Activated CD4-positive, alpha-beta T cell treated with anti-CD3 and anti-CD28 coated beads, Interleukin-2, amount 10 ng/mL, durations not matched to agents 7 days and 5 days (primary cell): ENCODE results near the gene SNX9. TPM values are rescaled to one million over a fixed set of nuclear protein-coding genes. Genes with fewer than 3 reads are reported as not detected.

Source experiments
- CTCF ChIA-PET: fragments of 350-600 bp; sonication (Branson Sonifier 250); formaldehyde crosslinking; loops from one replicate; lab custom pipeline; 2021; ENCODE audit warnings: antibody characterized with exemption; lab: Charles Lee
- POLR2A ChIA-PET: fragments of 350-600 bp; sonication (Branson Sonifier 250); formaldehyde crosslinking; loops from one replicate; lab custom pipeline; 2021; ENCODE audit warnings: antibody characterized with exemption; lab: Charles Lee
- DNase-seq: peaks from one replicate; pipeline ENCODE4 v3.0.0-alpha.2; 2020
- H3K27ac Mint-ChIP-seq: one replicate; pipeline ENCODE4 v1.8.0; 2021; ENCODE audit warnings: mild to moderate bottlenecking, moderate library complexity, mixed read lengths
- H3K27me3 Mint-ChIP-seq: one replicate; pipeline ENCODE4 v1.8.0; 2021; ENCODE audit warnings: mixed read lengths
- H3K36me3 Mint-ChIP-seq: one replicate; pipeline ENCODE4 v1.8.0; 2021; ENCODE audit warnings: low read depth, mixed read lengths
- H3K4me1 Mint-ChIP-seq: one replicate; pipeline ENCODE4 v1.8.0; 2021; ENCODE audit warnings: mixed read lengths
- H3K4me3 Mint-ChIP-seq: one replicate; pipeline ENCODE4 v1.8.0; 2021; ENCODE audit warnings: mild to moderate bottlenecking, moderate library complexity, mixed read lengths
- H3K9me3 Mint-ChIP-seq: one replicate; pipeline ENCODE4 v1.8.0; 2021; ENCODE audit warnings: mixed read lengths
- total RNA-seq, 2 experiments: library from RNA; stranded (reverse); gene quantifications; one replicate each; pipeline ENCODE4 v1.2.3, GENCODE V29; 2021

SNX9 gene
- total RNA-seq, 2 experiments from 2014 or later: 9.4 to 10.7 TPM

GRCh38 chr6:157808405-157808950 is 14.6 kb upstream of the SNX9 start:
- CTCF ChIA-PET: no interaction called here
- POLR2A ChIA-PET: interaction anchor here (0.6 kb wide), 1 partner anchor 44 kb away, joined by 4 read pairs; no protein-coding TSS in a partner anchor

GRCh38 chr6:157809613-157810012 is 13.4 kb upstream of the SNX9 start:
- ChIA-PET CTCF (interaction anchor here (0.6 kb wide), 1 partner anchor 416 kb away, joined by 4 read pairs; no protein-coding TSS in a partner anchor), POLR2A (no interaction called here)
- DNase-seq: no peak
- no peaks in the 10 kb centered on the region for H3K36me3 Mint-ChIP-seq
- peaks cover 16% of the 10 kb centered on the region for H3K4me1 Mint-ChIP-seq
- no peak overlapping the region for H3K27ac Mint-ChIP-seq
- H3K27me3 Mint-ChIP-seq: peaks cover 35% of the 10 kb centered on the region
- H3K4me3 Mint-ChIP-seq: no peak overlapping the region
- H3K9me3 Mint-ChIP-seq: peaks cover 27% of the 10 kb centered on the region

More at GRCh38 chr6:157808405-157808950, 14.6 kb upstream of the SNX9 start:
- Mint-ChIP-seq H3K27ac (no peak overlapping the region), H3K4me1 (peaks cover 5% of the 10 kb centered on the region), H3K27me3 (peaks cover 36% of the 10 kb centered on the region), H3K9me3 (peaks cover 27% of the 10 kb centered on the region), H3K4me3 (no peak overlapping the region), H3K36me3 (no peaks in the 10 kb centered on the region)
- no peak for DNase-seq

DNA sequence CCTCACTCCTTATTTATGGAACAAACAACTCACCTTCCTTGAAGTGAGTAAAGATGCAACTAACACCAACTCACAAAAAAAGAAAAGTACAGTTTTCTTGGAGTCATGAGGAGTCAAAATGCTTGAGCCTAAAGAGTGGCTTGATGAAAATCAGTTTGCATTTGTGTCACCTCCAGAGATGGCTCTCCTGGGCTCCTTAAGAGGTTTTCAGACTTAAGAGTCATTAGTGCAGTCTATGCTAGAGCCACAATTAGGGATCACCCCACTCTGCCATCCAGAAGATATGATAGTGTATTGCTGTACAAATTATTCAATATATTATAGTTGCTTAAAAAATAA is 11.9 kb upstream of the SNX9 start:
- no peaks in the 10 kb centered on the region for H3K36me3 Mint-ChIP-seq
- H3K27me3 Mint-ChIP-seq: peaks cover 35% of the 10 kb centered on the region
- ChIA-PET CTCF (interaction anchor here (0.8 to 1.5 kb wide), 2 partner anchors 10 to 32 kb away, joined by 3 to 5 read pairs; no protein-coding TSS in a partner anchor), POLR2A (no interaction called here)
- no peak overlapping the region for H3K27ac Mint-ChIP-seq
- peaks cover 23% of the 10 kb centered on the region for H3K9me3 Mint-ChIP-seq
- no peak overlapping the region for H3K4me3 Mint-ChIP-seq
- DNase-seq: no peak
- peaks cover 27% of the 10 kb centered on the region for H3K4me1 Mint-ChIP-seq

- DNase-seq: no peak
- no peak overlapping the region for H3K27ac Mint-ChIP-seq
- H3K9me3 Mint-ChIP-seq: peaks cover 22% of the 10 kb centered on the region
- POLR2A ChIA-PET: no interaction called here
- H3K4me1 Mint-ChIP-seq: peaks cover 27% of the 10 kb centered on the region
- H3K4me3 Mint-ChIP-seq: no peak overlapping the region
- CTCF ChIA-PET: interaction anchor here (0.9 to 2.0 kb wide), 3 partner anchors 8 to 61 kb away, joined by 3 to 5 read pairs (median 4); no protein-coding TSS in a partner anchor
- peaks cover 39% of the 10 kb centered on the region for H3K27me3 Mint-ChIP-seq
- H3K36me3 Mint-ChIP-seq: no peaks in the 10 kb centered on the region
These were observed 11.4 kb upstream of the SNX9 start for GRCh38 chr6:157811476-157812173.

GRCh38 chr6:157812425-157813171 is 10.4 kb upstream of the SNX9 start:
- Mint-ChIP-seq H3K27me3 (peaks cover 42% of the 10 kb centered on the region), H3K36me3 (no peaks in the 10 kb centered on the region), H3K9me3 (peaks cover 17% of the 10 kb centered on the region), H3K4me3 (no peak overlapping the region), H3K27ac (peak overlapping the region; percentile 28), H3K4me1 (peaks cover 27% of the 10 kb centered on the region)
- ChIA-PET POLR2A (no interaction called here), CTCF (interaction anchor here (0.9 to 2.0 kb wide), 3 partner anchors 9 to 60 kb away, joined by 3 to 5 read pairs (median 4); no protein-coding TSS in a partner anchor)
- no peak for DNase-seq

DNA sequence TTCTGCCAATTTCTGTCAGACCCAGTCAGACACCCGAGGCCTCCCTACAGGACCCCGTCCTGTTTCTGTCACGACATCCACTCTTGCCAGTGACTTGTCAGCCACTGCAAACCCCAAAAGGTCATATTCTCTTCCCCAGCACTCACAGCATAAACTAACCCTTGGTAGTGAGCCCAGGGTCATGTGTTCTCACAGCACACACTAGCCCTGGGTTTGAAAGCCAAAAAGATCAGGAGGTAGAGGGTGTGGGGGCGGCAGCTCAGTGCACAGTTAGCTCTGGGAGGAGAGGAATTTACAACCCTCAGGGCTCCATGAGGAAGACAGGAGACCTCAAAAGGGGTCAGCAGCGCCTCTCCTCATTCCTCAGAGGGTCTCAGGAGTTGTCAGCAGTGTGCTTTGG is 9.9 kb upstream of the SNX9 start:
- Mint-ChIP-seq H3K27ac (peak overlapping the region; percentile 28), H3K36me3 (no peaks in the 10 kb centered on the region), H3K4me3 (no peak overlapping the region), H3K9me3 (peaks cover 14% of the 10 kb centered on the region), H3K4me1 (peaks cover 27% of the 10 kb centered on the region), H3K27me3 (peaks cover 44% of the 10 kb centered on the region)
- DNase-seq: no peak
- ChIA-PET POLR2A (no interaction called here), CTCF (interaction anchor here (2.0 kb wide), 1 partner anchor 10 kb away, joined by 4 read pairs; no protein-coding TSS in a partner anchor)

DNA sequence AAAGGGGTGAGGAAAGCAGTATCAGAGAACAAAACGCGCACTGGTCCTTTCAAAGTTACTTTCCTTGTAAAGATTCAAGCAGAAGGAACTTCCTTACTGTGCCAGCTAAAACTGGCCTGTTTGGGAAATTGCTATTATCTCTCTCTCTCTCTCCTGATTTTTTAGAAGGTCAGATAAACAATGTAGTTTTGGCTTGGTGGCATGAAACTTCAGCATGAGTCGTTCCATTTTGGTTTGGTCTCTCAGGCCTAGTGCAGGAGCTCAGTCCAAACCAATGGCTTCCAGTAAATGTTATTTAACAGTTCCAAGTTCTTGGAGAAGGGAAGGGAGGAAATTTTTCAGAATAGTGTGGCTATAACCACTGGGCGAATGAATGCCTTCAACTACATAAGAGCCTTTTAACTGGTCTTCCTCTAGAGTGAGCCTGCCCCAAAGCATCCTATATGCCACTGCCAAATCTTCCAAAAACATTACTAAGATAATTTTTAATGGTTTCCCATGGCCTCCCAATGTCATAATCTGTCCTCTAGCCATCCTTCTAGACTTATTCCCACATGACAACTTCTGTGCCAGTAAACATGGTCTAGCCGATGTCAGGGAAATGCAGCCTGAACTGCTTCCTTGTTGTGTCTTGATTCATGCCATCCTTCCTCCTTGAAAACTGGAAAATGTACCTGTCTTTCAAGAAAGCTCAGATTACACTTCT is 9.1 kb upstream of the SNX9 start:
- Mint-ChIP-seq H3K27me3 (peaks cover 47% of the 10 kb centered on the region), H3K4me3 (no peak overlapping the region), H3K9me3 (peaks cover 13% of the 10 kb centered on the region), H3K27ac (no peak overlapping the region), H3K36me3 (no peaks in the 10 kb centered on the region), H3K4me1 (peaks cover 27% of the 10 kb centered on the region)
- no peak for DNase-seq
- ChIA-PET POLR2A (no interaction called here), CTCF (interaction anchor here (2.0 kb wide), 1 partner anchor 10 kb away, joined by 4 read pairs; no protein-coding TSS in a partner anchor)

- ChIA-PET POLR2A (no interaction called here), CTCF (interaction anchor here (1.1 kb wide), 1 partner anchor 70 kb away, joined by 3 read pairs; no protein-coding TSS in a partner anchor)
- no peaks in the 10 kb centered on the region for H3K36me3 Mint-ChIP-seq
- peak overlapping the region; percentile 48 for H3K27ac Mint-ChIP-seq
- H3K4me3 Mint-ChIP-seq: peak overlapping the region; percentile 18
- H3K9me3 Mint-ChIP-seq: peaks cover 5% of the 10 kb centered on the region
- H3K27me3 Mint-ChIP-seq: peaks cover 47% of the 10 kb centered on the region
- peaks cover 27% of the 10 kb centered on the region for H3K4me1 Mint-ChIP-seq
- peak; percentile 22 for DNase-seq
These were observed 8.2 kb upstream of the SNX9 start for GRCh38 chr6:157814883-157815282.

- CTCF ChIA-PET: no interaction called here
- POLR2A ChIA-PET: no interaction called here
- no peaks in the 10 kb centered on the region for H3K9me3 Mint-ChIP-seq
- peaks cover 54% of the 10 kb centered on the region for H3K27me3 Mint-ChIP-seq
- peak overlapping the region; percentile 48 for H3K27ac Mint-ChIP-seq
- peak overlapping the region; percentile 64 for H3K4me3 Mint-ChIP-seq
- DNase-seq: no peak
- peaks cover 7% of the 10 kb centered on the region for H3K36me3 Mint-ChIP-seq
- peaks cover 26% of the 10 kb centered on the region for H3K4me1 Mint-ChIP-seq
These were observed 1.6 kb upstream of the SNX9 start for GRCh38 chr6:157821342-157822033.

- Mint-ChIP-seq H3K36me3 (peaks cover 7% of the 10 kb centered on the region), H3K4me3 (peak overlapping the region; percentile 64), H3K27ac (peak overlapping the region; percentile 48), H3K27me3 (peaks cover 44% of the 10 kb centered on the region), H3K9me3 (no peaks in the 10 kb centered on the region), H3K4me1 (peaks cover 26% of the 10 kb centered on the region)
- CTCF ChIA-PET: interaction anchor here (1.0 kb wide), 1 partner anchor 12 kb away, joined by 3 read pairs; no protein-coding TSS in a partner anchor
- no peak for DNase-seq
- POLR2A ChIA-PET: no interaction called here
These were observed 623 bp upstream of the SNX9 start for GRCh38 chr6:157822245-157823000.
